NB4 (cell line): ENCODE data around the gene BARHL2.

Experiments
- DNase-seq: peaks from one replicate; pipeline ENCODE4 v3.0.0; 2010; ENCODE audit warnings: low read depth
- H3K4me3 ChIP-seq: one replicate; pipeline ENCODE4 v1.5.1; 2011; ENCODE audit warnings: mild to moderate bottlenecking, low read depth, low read length, moderate library complexity
- CTCF ChIP-seq: IDR thresholded peaks from one replicate; pipeline ENCODE4 v1.5.1; 2012; ENCODE audit warnings: low read depth, low read length
- MAX ChIP-seq: IDR thresholded peaks from 2 replicates; pipeline ENCODE4 v1.6.1; 2011; ENCODE audit warnings: low read depth, low read length
- MYC ChIP-seq: IDR thresholded peaks from 2 replicates; pipeline ENCODE4 v1.6.1; 2011; ENCODE audit warnings: low read depth, low read length
- POLR2A ChIP-seq: IDR thresholded peaks from 2 replicates; pipeline ENCODE4 v1.6.1; 2011; ENCODE audit warnings: mild to moderate bottlenecking; ENCODE audit not compliant: insufficient read length; ENCODE audit errors: extremely low read depth

The BARHL2 gene

GRCh38 chr1:90716552-90717355, at the start of gene BARHL2:
TSS of gene BARHL2 (minus strand) at chr1:90717302. CDS start at chr1:90717195, 107 bp downstream.
- no peak for DNase-seq
- TF ChIP-seq MAX: no peak
- no peak for TF ChIP-seq MYC
- no peak for TF ChIP-seq CTCF
- TF ChIP-seq POLR2A: no peak
- H3K4me3 ChIP-seq: no peak within 1 kb of the TSS

GRCh38 chr1:90763930-90764329, 46.8 kb upstream of the BARHL2 start:
- H3K4me3 ChIP-seq: no peak overlapping the region
- TF ChIP-seq CTCF: no peak
- no peak for TF ChIP-seq POLR2A
- no peak for TF ChIP-seq MAX
- TF ChIP-seq MYC: no peak
- no peak for DNase-seq

GRCh38 chr1:90763506-90763905, 46.4 kb upstream of the BARHL2 start:
- H3K4me3 ChIP-seq: no peak overlapping the region
- DNase-seq: no peak
- TF ChIP-seq POLR2A (no peak), CTCF (no peak), MYC (no peak), MAX (no peak)

- no peak overlapping the region for H3K4me3 ChIP-seq
- no peak for TF ChIP-seq MAX
- no peak for TF ChIP-seq MYC
- no peak for TF ChIP-seq CTCF
- TF ChIP-seq POLR2A: no peak
- DNase-seq: no peak
Measured at GRCh38 chr1:90761781-90762589, 44.9 kb upstream of the BARHL2 start.

- TF ChIP-seq MYC: no peak
- no peak for TF ChIP-seq MAX
- TF ChIP-seq POLR2A: no peak
- TF ChIP-seq CTCF: no peak
- no peak for DNase-seq
- no peak overlapping the region for H3K4me3 ChIP-seq
Measured at GRCh38 chr1:90761156-90761555, 44.1 kb upstream of the BARHL2 start.
